ENCODE data around the gene KIAA0825. TPM values are rescaled to one million over a fixed set of nuclear protein-coding genes. Genes with fewer than 3 reads are reported as not detected.

KIAA0825 gene
- total and polyA plus RNA-seq, 2 of the 8 experiments (the other 6 are each of a cell fraction or from before 2014, with no cell fraction given) = 0.60 to 1.0 TPM

GRCh38 chr5:94243612-94244011 is 374.8 kb downstream of the KIAA0825 start (continued):
- TF ChIP-seq CHD7 (IDR thresholded peaks at IDR 0.05; ENCODE audit: insufficient replicate concordance, low read length) (no peak), CHD1 (IDR thresholded peaks at IDR 0.05; ENCODE audit: low read depth, low read length) (no peak), CREB1 (IDR thresholded peaks at IDR 0.05) (no peak)
